ENCODE results near the gene EFNA4.

EFNA4 gene

GRCh38 chr1:155063550-155064110 is at the start of gene EFNA4:
Gene EFNA4, plus strand, starts transcription at chr1:155063740. Its CDS starts 84 bp downstream, at chr1:155063824.
- peak; percentile 77 to 79 for DNase-seq

GRCh38 chr1:155014709-155015508 is 48.6 kb upstream of the EFNA4 start:
- DNase-seq: no peak

- DNase-seq: no peak
Observed at GRCh38 chr1:155015527-155016230, 47.9 kb upstream of the EFNA4 start.

GRCh38 chr1:155016231-155016831 is 47.2 kb upstream of the EFNA4 start:
- DNase-seq: no peak

GRCh38 chr1:155017041-155017945 is 46.2 kb upstream of the EFNA4 start:
- DNase-seq: peak; percentile 91 to 93

- DNase-seq: no peak
Observed at GRCh38 chr1:155017946-155018316, 45.6 kb upstream of the EFNA4 start.

GRCh38 chr1:155018617-155019348 is 44.8 kb upstream of the EFNA4 start:
- no peak for DNase-seq

GRCh38 chr1:155019377-155020245 is 43.9 kb upstream of the EFNA4 start:
- no peak for DNase-seq

- DNase-seq: no peak
Observed at GRCh38 chr1:155022136-155022926, 41.2 kb upstream of the EFNA4 start.

- DNase-seq: no peak
Observed at GRCh38 chr1:155022927-155023236, 40.7 kb upstream of the EFNA4 start.

GRCh38 chr1:155023627-155024026 is 39.9 kb upstream of the EFNA4 start:
- no peak for DNase-seq

GRCh38 chr1:155024315-155024714 is 39.2 kb upstream of the EFNA4 start:
- DNase-seq: no peak

- no peak for DNase-seq
Observed at GRCh38 chr1:155026154-155026553, 37.4 kb upstream of the EFNA4 start.

- no peak for DNase-seq
Observed at GRCh38 chr1:155026588-155026987, 37.0 kb upstream of the EFNA4 start.

GRCh38 chr1:155029513-155030242 is 33.9 kb upstream of the EFNA4 start:
- DNase-seq: no peak

GRCh38 chr1:155030243-155030795 is 33.2 kb upstream of the EFNA4 start:
- no peak for DNase-seq

- no peak for DNase-seq
Observed at GRCh38 chr1:155030899-155031298, 32.6 kb upstream of the EFNA4 start.

- DNase-seq: no peak
Observed at GRCh38 chr1:155032886-155033285, 30.7 kb upstream of the EFNA4 start.

GRCh38 chr1:155033524-155033923 is 30.0 kb upstream of the EFNA4 start, which contains the start of the genes DCST1 and DCST2:
Gene DCST1, plus strand, starts transcription at chr1:155033824. Its CDS starts 213 bp downstream, at chr1:155034037.
Gene DCST2, minus strand, starts transcription at chr1:155033781. Its CDS starts 80 bp downstream, at chr1:155033701.
- no peak for DNase-seq

All from activated CD4-positive, alpha-beta T cell treated with anti-CD3 and anti-CD28 coated beads, Interleukin-2, amount 50 U/mL, for 4 hours (primary cell).